GM12874 (cell line): ENCODE data around the gene NEK7.

Experiments used
- TF ChIP-seq, protein P1 (sequence below): IDR thresholded peaks from 2 replicates; pipeline ENCODE4 v1.5.1; 2011; ENCODE audit warnings: low read depth, mild to moderate bottlenecking, control low read depth, low read length, moderate library complexity; ENCODE audit not compliant: insufficient read depth

The NEK7 gene

DNA sequence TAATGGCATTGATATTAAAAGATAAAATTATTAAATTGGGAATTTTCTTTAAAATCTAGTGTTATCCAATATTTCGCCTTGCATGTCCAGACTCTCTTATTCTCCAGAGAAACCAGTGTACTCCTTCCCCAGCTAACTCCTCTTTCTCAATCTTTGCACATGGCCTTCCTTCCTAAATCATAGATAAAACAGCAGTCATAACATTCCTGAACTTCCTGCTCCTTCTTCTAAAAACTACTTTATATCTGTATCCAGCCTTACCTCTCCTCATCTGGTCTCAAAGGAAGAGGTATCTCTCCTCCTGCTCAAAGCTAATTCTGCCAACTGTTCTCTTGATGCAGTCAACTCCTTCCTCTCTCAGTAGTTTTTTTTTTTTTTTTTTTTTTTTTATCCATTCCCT lies 39.5 kb upstream of the NEK7 start:
- TF ChIP-seq, protein P1, sequence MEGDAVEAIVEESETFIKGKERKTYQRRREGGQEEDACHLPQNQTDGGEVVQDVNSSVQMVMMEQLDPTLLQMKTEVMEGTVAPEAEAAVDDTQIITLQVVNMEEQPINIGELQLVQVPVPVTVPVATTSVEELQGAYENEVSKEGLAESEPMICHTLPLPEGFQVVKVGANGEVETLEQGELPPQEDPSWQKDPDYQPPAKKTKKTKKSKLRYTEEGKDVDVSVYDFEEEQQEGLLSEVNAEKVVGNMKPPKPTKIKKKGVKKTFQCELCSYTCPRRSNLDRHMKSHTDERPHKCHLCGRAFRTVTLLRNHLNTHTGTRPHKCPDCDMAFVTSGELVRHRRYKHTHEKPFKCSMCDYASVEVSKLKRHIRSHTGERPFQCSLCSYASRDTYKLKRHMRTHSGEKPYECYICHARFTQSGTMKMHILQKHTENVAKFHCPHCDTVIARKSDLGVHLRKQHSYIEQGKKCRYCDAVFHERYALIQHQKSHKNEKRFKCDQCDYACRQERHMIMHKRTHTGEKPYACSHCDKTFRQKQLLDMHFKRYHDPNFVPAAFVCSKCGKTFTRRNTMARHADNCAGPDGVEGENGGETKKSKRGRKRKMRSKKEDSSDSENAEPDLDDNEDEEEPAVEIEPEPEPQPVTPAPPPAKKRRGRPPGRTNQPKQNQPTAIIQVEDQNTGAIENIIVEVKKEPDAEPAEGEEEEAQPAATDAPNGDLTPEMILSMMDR: no peak

DNA sequence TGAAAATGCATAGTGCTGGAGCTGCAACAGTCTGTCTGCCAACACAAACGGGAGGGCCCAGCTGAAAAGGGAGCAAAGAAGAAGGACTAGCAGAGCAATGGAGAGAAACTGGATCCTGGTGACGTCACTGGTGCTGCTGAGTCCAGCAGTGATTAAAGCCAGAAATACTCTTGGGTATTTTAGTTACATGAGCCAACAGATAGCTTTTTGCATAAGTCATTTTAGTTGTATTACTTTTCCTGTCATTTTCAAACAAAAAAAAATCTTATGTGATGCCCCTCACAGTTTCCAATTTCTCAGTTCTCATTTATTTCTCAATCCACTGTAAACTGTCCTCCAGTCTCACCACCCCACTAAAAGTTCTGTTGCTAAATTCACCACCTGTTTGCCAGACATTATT lies 38.7 kb upstream of the NEK7 start:
- TF ChIP-seq, protein P1: no peak

DNA sequence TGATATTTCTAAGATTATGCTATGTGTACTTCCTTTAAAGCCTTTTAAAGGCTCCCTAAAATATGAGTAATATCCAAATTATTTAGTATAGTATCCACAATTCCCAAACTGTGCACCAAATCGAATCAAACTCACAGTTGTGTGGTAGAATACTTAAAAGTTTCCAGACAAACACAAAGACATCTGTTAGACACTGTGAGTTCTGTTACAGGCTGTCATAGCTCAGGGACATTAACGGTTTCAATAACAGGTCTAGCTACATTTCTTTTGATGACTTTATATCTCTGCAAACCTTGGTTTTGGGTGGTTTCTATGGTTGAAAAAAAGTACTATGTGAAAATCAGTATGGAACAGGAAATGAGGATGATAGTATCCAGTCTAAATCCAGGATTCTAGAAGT lies 36.9 kb upstream of the NEK7 start:
- TF ChIP-seq, protein P1: no peak

DNA sequence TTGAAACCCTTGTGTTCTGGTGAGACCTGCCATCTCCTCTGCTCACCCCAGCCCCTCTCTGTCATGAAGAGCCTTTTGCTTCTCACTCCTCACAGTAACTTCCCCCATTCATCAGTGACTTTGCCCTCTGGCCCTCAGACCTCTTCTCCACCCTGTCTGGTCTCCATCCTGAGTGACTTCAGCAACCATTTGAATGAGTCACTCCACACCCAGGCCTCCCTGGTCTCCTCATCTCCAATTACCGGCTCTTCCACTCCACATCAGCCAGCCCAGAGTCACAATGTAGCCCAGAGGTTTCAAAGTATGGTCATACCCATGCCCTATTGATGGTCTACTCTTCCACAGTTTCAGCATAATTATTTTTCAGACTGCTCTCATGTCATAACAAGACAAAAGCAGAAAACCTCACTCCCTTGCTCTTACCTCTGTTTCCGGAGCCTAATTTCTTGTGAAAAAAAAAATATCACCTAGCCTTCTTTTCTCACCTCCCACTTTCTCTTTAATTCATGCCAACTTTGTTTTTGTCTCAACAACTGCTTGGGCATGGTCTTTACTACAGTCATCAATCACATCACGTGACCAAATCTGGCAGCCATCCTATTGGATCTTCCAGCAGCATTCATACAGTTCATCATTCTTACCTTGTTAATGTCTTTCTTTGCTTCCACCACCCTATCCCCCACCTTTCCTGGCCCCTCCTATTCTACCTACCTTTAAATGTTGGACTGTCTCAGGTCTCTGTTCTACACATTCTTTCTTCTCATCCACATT lies 35.6 kb upstream of the NEK7 start:
- TF ChIP-seq, protein P1: no peak

DNA sequence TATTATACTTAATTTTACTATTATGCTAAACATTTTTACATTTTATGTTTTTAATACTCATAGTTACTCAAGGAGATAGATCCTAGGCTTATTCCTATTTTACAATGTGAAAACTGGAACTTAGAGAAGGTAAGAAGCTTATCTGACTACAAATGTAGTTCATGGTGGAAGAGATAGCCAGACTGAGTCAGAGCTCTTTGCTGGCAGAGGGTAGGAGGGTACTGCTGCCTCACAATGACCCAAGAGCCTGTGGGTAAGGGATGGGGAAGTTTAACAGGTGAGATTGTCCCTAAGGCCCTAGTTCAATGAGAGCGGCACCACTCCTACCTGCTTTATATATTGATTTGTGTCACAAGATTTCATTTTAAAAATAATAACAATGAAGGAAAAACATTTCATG lies 34.1 kb upstream of the NEK7 start:
- TF ChIP-seq, protein P1: no peak

DNA sequence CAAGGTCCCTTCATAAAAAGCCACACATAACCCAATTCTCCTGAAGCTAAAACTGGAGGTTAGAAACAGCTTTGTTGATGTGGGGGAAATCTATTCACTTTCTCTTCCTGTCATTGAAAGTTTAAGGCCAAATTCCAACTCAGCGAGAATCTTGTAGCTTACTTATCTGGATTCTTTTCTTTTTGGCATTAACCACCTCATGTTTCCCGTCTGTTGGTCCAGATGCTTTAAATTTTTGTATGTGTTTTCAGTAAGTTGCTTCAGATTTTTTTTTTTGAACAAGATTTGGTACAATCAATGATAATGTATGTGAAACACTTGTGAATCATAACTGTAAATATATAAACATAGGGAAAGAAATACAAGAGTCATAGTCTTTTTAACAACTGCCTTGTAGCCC lies 33.7 kb upstream of the NEK7 start:
- TF ChIP-seq, protein P1: no peak

DNA sequence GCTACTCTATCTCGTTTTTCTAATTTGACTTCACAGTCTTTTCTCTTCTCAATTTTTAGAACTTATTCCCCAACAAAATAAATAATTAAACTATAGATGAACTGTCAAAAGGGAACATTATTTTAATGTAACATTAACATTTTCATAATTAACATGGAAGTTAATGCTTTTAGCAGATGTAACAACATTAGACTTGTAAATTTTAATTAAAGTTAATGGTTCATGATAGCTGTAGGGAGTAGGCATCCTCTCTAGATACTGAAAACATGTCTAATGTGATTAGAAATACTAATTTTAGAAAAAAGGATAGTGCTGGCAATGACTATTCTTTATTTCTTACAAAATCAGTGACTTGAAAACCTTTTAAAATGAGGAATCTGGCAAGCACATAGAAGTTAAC lies 32.1 kb upstream of the NEK7 start:
- TF ChIP-seq, protein P1: no peak
